HepG2 (cell line): ENCODE results near the gene APOC3. TPM values are rescaled to one million over a fixed set of nuclear protein-coding genes. Genes with fewer than 3 reads are reported as not detected.
A peak's percentile ranks its signal among the peaks of the same experiment; 100 is the strongest.

Experiments used
- BCL6 ChIP-seq: IDR thresholded peaks from 2 replicates; pipeline ENCODE4 v1.6.1; 2016; ENCODE audit warnings: missing genetic modification reagents, missing compliant biosample characterization
- CENPX ChIP-seq: sonication (generic); formaldehyde crosslinking; IDR thresholded peaks from 2 replicates; pipeline ENCODE4 v1.9.0; 2021; ENCODE audit warnings: mild to moderate bottlenecking, missing genetic modification reagents, moderate library complexity
- FOSL2 ChIP-seq: sonication (generic); formaldehyde crosslinking; IDR thresholded peaks from 2 replicates; pipeline ENCODE4 v1.4.0; 2020; ENCODE audit warnings: missing genetic modification reagents
- FOXP1 ChIP-seq, 2 experiments: fragments of 450-650 bp in 1 of 2; IDR thresholded peaks; 2 replicates each; pipeline ENCODE4 v1.6.1; 2017 to 2018; ENCODE audit warnings: antibody characterized with exemption in 1 of 2
- GZF1 ChIP-seq: sonication (generic); formaldehyde crosslinking; IDR thresholded peaks from 2 replicates; pipeline ENCODE4 v1.5.1; 2020; ENCODE audit warnings: mild to moderate bottlenecking, missing genetic modification reagents
- MAZ ChIP-seq, 2 experiments: sonication (generic) in 1 of 2; formaldehyde crosslinking in 1 of 2; IDR thresholded peaks; 2 replicates each; pipeline versions ENCODE4 v1.5.0 to v1.6.1; 2012 to 2020; ENCODE audit warnings: low read depth in 2 of 2, mild to moderate bottlenecking in 2 of 2, borderline replicate concordance in 1 of 2, improper control_type of control experiment in 1 of 2, low read length in 1 of 2, missing genetic modification reagents in 1 of 2, moderate library complexity in 1 of 2
- MED8 ChIP-seq: sonication (generic); formaldehyde crosslinking; IDR thresholded peaks from 2 replicates; pipeline ENCODE4 v1.8.1; 2023; ENCODE audit warnings: mild to moderate bottlenecking, missing genetic modification reagents; ENCODE audit not compliant: insufficient replicate concordance
- MTF1 ChIP-seq: sonication (generic); formaldehyde crosslinking; IDR thresholded peaks from 2 replicates; pipeline ENCODE4 v1.5.0; 2020; ENCODE audit warnings: missing genetic modification reagents
- NCOA1 ChIP-seq: sonication (generic); formaldehyde crosslinking; IDR thresholded peaks from 2 replicates; pipeline ENCODE4 v1.9.0; 2021; ENCODE audit warnings: missing genetic modification reagents
- NFRKB ChIP-seq: fragments of 450-650 bp; IDR thresholded peaks from 2 replicates; pipeline ENCODE4 v1.6.1; 2017
- NR2F2 ChIP-seq: IDR thresholded peaks from 2 replicates; pipeline ENCODE4 v1.6.1; 2012; ENCODE audit warnings: low read depth, inconsistent platforms, borderline replicate concordance
- RXRB ChIP-seq: IDR thresholded peaks from 2 replicates; pipeline ENCODE4 v1.6.1; 2016; ENCODE audit warnings: borderline replicate concordance, missing genetic modification reagents, missing compliant biosample characterization
- SMARCC2 ChIP-seq: fragments of 450-650 bp; IDR thresholded peaks from 2 replicates; pipeline ENCODE4 v1.6.1; 2017; ENCODE audit warnings: antibody characterized with exemption, mild to moderate bottlenecking
- ZBTB26 ChIP-seq: IDR thresholded peaks from 2 replicates; pipeline ENCODE4 v1.6.1; 2016; ENCODE audit warnings: missing compliant biosample characterization, missing genetic modification reagents, borderline replicate concordance
- ZBTB33 ChIP-seq: sonication (generic); formaldehyde crosslinking; IDR thresholded peaks from 2 replicates; pipeline ENCODE4 v1.4.0; 2020; ENCODE audit warnings: missing genetic modification reagents
- ZBTB38 ChIP-seq: sonication (generic); formaldehyde crosslinking; IDR thresholded peaks from 2 replicates; pipeline ENCODE4 v1.5.1; 2020; ENCODE audit warnings: mild to moderate bottlenecking, missing genetic modification reagents
- ZNF234 ChIP-seq: sonication (generic); formaldehyde crosslinking; conservative IDR thresholded peaks from 2 replicates; pipeline ENCODE4 v1.5.1; 2020; ENCODE audit warnings: mild to moderate bottlenecking, missing genetic modification reagents
- ZNF558 ChIP-seq: sonication (generic); formaldehyde crosslinking; IDR thresholded peaks from 2 replicates; pipeline ENCODE4 v1.9.0; 2022; ENCODE audit warnings: mild to moderate bottlenecking, missing genetic modification reagents, borderline replicate concordance
- ZNF569 ChIP-seq: sonication (generic); formaldehyde crosslinking; IDR thresholded peaks from 2 replicates; pipeline ENCODE4 v1.5.0; 2020; ENCODE audit warnings: mild to moderate bottlenecking, missing genetic modification reagents, moderate library complexity, borderline replicate concordance
- ZNF574 ChIP-seq: sonication (generic); formaldehyde crosslinking; IDR thresholded peaks from 2 replicates; pipeline ENCODE4 v1.4.0; 2020; ENCODE audit warnings: missing genetic modification reagents
- ZNF576 ChIP-seq: sonication (generic); formaldehyde crosslinking; IDR thresholded peaks from 2 replicates; pipeline ENCODE4 v1.4.0; 2020; ENCODE audit warnings: mild to moderate bottlenecking, missing genetic modification reagents
- ZNF747 ChIP-seq: sonication (generic); formaldehyde crosslinking; IDR thresholded peaks from 2 replicates; pipeline ENCODE4 v1.8.1; 2023; ENCODE audit warnings: missing genetic modification reagents, mild to moderate bottlenecking, borderline replicate concordance
- polyA plus RNA-seq, 8 experiments: library from polyadenylated mRNA; depleted of rRNA in 3 of 8; stranded (reverse) in 7 of 8; unstranded in 1 of 8; fragments of >200 nt; fragmentation: Illumina TruSeq in 4 of 8; extraction: Trizol in 4 of 8; gene quantifications; 2 replicates each; pipeline versions ENCODE4 v1.2.1 to v1.2.3, GENCODE V29; 2011 to 2016; ENCODE audit warnings: low read depth in 4 of 8, missing spikeins in 1 of 8, mixed read lengths in 1 of 8; ENCODE audit not compliant: insufficient read depth in 1 of 8
- total RNA-seq, 5 experiments: library from RNA; depleted of rRNA; stranded (reverse); fragments of >200 nt; fragmentation: Illumina TruSeq; extraction: Trizol; gene quantifications; 2 replicates each; pipeline ENCODE4 v1.2.3, GENCODE V29; 2016; ENCODE audit warnings: low read depth in 1 of 5

APOC3 gene
- total and polyA plus RNA-seq, 2 of the 13 experiments (the other 11 are each of a cell fraction or from before 2014, with no cell fraction given) = 314 to 687 TPM

GRCh38 chr11:116832350-116833290, 2.9 kb downstream of the APOC3 start (continued):
- peak; percentile 90 for TF ChIP-seq ZBTB33 (CRISPR knock-in tag)
- peak; percentile 49; the same call in 1 of the 2 replicates for TF ChIP-seq ZNF569
- no peak for TF ChIP-seq ZNF558
- peak; percentile 91 for TF ChIP-seq ZBTB38 (CRISPR knock-in tag)
- no peak for TF ChIP-seq NR2F2
- TF ChIP-seq NCOA1 (CRISPR knock-in tag) = peak; percentile 96; the same call in 1 of the 2 replicates
- no peak for TF ChIP-seq ZNF576
- no peak for TF ChIP-seq MTF1 (CRISPR knock-in tag)
- no peak for TF ChIP-seq ZNF234 (CRISPR knock-in tag)
- peak; percentile 92 for TF ChIP-seq BCL6 (CRISPR knock-in tag)
- peak; percentile 55; the same call in 1 of the 2 replicates for TF ChIP-seq FOXP1 (IDR thresholded peaks at IDR 0.05)
- TF ChIP-seq FOXP1 (CRISPR knock-in tag; IDR thresholded peaks at IDR 0.05) = peak; percentile 96
- TF ChIP-seq ZNF574 (CRISPR knock-in tag) = peak; percentile 81; the same call in 1 of the 2 replicates
- peak; percentile 88 for TF ChIP-seq ZBTB26 (CRISPR knock-in tag)
- peak; percentile 92 for TF ChIP-seq MED8 (CRISPR knock-in tag)
- TF ChIP-seq GZF1 (CRISPR knock-in tag) = no peak
- no peak for TF ChIP-seq SMARCC2
- peak; percentile 37; the same call in 1 of the 2 replicates for TF ChIP-seq ZNF747
- peak; percentile 90 for TF ChIP-seq FOSL2
- TF ChIP-seq CENPX = no peak
- TF ChIP-seq MAZ (IDR thresholded peaks at IDR 0.05; ENCODE audit: borderline replicate concordance, low read depth, low read length) = peak; percentile 29; the same call in 1 of the 2 replicates
- peak; percentile 95 for TF ChIP-seq MAZ (CRISPR knock-in tag; IDR thresholded peaks at IDR 0.05; ENCODE audit: low read depth)
- TF ChIP-seq RXRB (CRISPR knock-in tag) = peak; percentile 99
- TF ChIP-seq NFRKB = no peak
